ENCODE data around the gene TENM3.

Gene TENM3

GRCh38 chr4:182413550-182413949 is 170.3 kb downstream of the TENM3 start:
- no peak for DNase-seq

GRCh38 chr4:182415116-182415515 is 171.9 kb downstream of the TENM3 start:
- no peak for DNase-seq

DNA sequence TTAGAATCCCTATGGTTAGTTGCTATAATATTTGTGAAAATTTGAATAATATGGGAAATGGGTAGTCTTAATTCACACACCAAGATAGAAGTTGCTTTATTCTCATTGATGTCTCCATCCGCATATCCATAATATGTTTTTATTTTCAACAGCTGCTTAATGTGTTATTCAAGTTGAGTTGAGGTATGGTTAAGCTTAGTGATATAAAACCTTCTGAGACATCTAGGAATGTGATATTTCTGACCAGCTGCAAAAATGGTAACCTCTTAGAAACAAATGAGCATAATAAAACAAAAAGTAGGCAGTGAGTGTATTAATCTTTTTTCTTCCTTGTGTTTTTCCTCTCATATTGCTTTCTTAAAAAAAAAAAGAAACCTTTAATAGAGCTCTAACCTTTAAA is 172.9 kb downstream of the TENM3 start:
- DNase-seq: no peak

DNA sequence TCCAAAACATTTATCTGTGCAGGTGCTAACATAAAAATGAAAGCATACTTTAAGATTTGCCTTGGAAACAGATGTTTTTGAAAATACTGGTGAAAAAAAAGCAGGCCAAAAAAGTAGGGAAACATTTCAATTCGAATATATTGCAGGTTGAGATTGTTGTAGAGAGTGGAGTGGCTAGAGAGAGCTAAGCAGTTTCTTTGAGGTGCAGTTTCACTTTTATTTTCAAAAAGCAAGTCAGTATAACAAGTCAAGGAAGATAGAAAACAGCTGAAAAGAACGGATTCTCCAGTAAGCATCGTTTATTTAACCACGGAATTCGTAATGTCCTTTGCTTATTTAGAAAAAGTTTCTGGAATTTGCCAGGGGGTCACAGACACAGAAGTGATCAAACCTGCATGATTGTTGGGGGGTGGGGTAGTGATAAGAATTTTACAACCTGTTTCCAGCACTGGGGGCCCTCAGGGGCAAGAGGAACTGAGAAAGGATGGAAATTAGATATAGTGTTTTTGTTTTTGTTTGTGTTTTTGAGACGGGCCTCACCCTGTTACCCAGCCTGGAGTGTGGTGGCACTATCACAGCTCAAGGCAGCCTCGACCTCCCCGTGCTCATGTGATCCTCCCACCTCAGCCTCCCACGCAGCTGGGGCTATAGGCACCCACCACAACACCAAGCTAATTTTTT is 175.0 kb downstream of the TENM3 start:
- DNase-seq: no peak

GRCh38 chr4:182420189-182420588 is 177.0 kb downstream of the TENM3 start:
- no peak for DNase-seq

GRCh38 chr4:182421753-182422152 is 178.6 kb downstream of the TENM3 start:
- DNase-seq: no peak

- DNase-seq: no peak
Observed at GRCh38 chr4:182425302-182425701, 182.1 kb downstream of the TENM3 start.

GRCh38 chr4:182426901-182427300 is 183.7 kb downstream of the TENM3 start:
- no peak for DNase-seq

GRCh38 chr4:182427554-182427953 is 184.4 kb downstream of the TENM3 start:
- DNase-seq: no peak

GRCh38 chr4:182429896-182430295 is 186.7 kb downstream of the TENM3 start:
- no peak for DNase-seq

GRCh38 chr4:182432819-182433218 is 189.6 kb downstream of the TENM3 start:
- DNase-seq: no peak

- DNase-seq: no peak
Observed at GRCh38 chr4:182434720-182435119, 191.5 kb downstream of the TENM3 start.

GRCh38 chr4:182435401-182435800 is 192.2 kb downstream of the TENM3 start:
- no peak for DNase-seq

GRCh38 chr4:182443070-182443469 is 199.9 kb downstream of the TENM3 start:
- no peak for DNase-seq

DNA sequence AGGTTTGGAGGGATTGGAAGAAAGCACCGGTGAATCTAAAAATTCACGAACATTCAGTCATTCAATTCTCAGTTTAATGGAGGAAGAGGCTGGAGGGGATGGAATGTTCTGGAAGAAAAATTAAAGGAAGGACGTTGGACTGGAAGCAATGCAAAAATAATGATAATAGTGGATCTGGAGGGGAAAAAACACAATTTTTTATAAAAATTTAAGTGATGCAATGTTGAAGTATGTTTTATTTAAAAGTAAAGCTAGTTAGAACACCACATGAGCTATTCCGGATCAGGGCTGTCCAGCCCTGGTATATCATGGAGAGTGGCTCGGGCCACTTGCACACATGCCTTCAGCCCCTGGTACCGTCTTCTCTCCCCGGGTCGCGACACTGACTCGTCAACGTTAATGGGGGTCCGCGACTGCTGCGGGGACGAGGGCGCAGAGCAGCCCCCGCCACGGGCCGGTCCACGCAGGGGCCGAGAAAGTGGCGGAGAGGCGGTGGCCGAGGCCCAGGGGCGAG is 204.6 kb downstream of the TENM3 start:
- no peak for DNase-seq

GRCh38 chr4:182448281-182449151 is 205.3 kb downstream of the TENM3 start:
- peak; percentile 94 for DNase-seq

- DNase-seq: no peak
Observed at GRCh38 chr4:182449186-182449929, 206.2 kb downstream of the TENM3 start.

DNA sequence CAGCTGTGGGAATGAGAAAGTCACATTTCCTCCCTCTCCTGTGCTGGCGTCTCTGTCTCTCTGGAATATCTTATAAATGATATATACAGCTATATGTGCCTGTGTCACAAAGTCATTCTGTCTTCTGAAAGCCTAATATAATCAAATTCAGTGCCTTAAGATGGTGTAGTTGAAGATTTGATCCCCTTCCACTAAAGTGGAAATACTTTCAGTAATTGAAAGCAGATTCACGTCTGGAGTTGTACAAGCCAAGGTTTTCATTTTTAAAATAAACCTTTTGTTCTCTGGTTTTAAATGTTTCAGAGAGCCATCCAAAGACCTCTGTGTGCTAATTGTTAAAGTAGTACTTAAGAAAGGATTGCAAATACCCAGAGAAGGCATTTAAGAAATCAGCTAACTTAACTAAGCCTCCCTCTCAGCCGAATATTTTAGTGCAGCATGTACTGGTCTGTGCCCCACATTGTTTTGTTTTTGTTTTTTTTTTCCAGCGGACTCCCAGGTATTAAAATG is 206.8 kb downstream of the TENM3 start:
- no peak for DNase-seq

GRCh38 chr4:182451441-182451840 is 208.2 kb downstream of the TENM3 start:
- no peak for DNase-seq

DNA sequence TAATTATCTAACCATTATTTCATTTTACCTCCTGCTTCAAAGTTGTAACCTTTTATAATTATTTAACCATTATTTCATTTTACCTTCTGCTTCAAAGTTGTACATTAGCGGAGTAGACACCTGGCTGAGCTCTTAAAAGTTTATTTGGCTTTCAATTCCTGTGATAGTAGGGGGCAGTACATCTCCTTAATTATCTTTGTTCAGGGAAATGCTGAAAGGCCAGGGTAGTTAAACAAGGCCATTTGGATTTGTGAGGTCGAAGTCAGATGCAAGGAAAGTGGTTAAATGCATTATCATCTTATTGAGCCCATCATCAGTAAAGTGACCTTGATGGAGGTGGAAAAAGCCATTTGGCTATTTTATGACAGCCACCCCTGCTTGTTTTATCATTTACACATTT is 210.6 kb downstream of the TENM3 start:
- no peak for DNase-seq

- no peak for DNase-seq
Observed at GRCh38 chr4:182454440-182455013, 211.3 kb downstream of the TENM3 start.

GRCh38 chr4:182465114-182465513 is 221.9 kb downstream of the TENM3 start:
- DNase-seq: no peak

DNA sequence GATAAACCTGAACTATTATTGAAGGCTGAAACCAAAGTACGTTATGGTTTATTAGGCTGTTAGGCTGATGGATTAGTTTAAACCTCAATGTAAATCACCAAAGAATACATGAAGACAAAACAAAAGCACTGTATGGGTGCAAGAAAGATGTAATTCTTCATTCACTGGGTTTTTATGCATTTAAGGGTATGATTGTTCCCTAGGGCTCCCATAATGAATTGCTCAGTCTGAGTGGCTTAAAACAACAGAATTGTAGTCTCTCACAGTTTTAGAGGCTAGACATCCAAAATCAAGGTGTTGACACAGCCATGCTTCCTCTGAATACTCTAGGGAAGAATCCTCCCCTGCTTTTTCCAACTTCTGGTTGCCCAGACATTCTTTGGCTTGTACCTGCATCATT is 222.8 kb downstream of the TENM3 start:
- no peak for DNase-seq
